GM12878 (cell line): Measurements from ENCODE around the gene CDYL. TPM values are rescaled to one million over a fixed set of nuclear protein-coding genes. Genes with fewer than 3 reads are reported as not detected.

Experiments
- ATAC-seq: fragments of 200-7000 bp; cut with Tn5 transposase; 3 replicates; pipeline ENCODE4 v1.9.1; 2020; ENCODE audit warnings: mild to moderate bottlenecking, moderate library complexity
- BruUV-seq: library from RNA; stranded (reverse); fragments of 400-500 nt; replicated peaks from 2 replicates; lab custom pipeline; 2021; lab: Mats Ljungman, UMichigan
- CTCF ChIA-PET: fragments of 300-600 bp; sonication (Branson Sonifier 250); formaldehyde crosslinking; extraction: SDS; loops from one replicate; lab custom pipeline; 2021; ENCODE audit warnings: inconsistent platforms; lab: Yijun Ruan, JAX
- POLR2A ChIA-PET: fragments of 350-600 bp; formaldehyde crosslinking; extraction: SDS; loops from one replicate; lab custom pipeline; 2021; ENCODE audit warnings: inconsistent platforms; lab: Charles Lee
- RAD21 ChIA-PET: fragments of 300-600 bp; sonication (Branson Sonifier 250); formaldehyde crosslinking; loops from one replicate; lab custom pipeline; 2023; ENCODE audit warnings: antibody characterized with exemption; ENCODE audit not compliant: unreplicated experiment; lab: Charles Lee
- SMC1A ChIA-PET: fragments of 300-600 bp; sonication (Branson Sonifier 250); formaldehyde crosslinking; loops from one replicate; lab custom pipeline; 2023; ENCODE audit not compliant: unreplicated experiment, uncharacterized antibody; lab: Charles Lee
- DNase-seq: peaks from one replicate; pipeline ENCODE4 v3.0.0-alpha.2; 2011; ENCODE audit warnings: low read depth, low spot score
- FAIRE-seq: peaks from 3 replicates; lab custom pipeline; 2011; peaks lifted over from hg19 to GRCh38; lab: Jason Lieb, UNC
- H2AFZ ChIP-seq: 2 replicates; pipeline ENCODE4 v1.6.0; 2011; ENCODE audit warnings: low read depth, low read length, control low read depth; ENCODE audit not compliant: control insufficient read depth
- H3K27ac ChIP-seq: 2 replicates; pipeline ENCODE4 v1.5.1; 2011; ENCODE audit warnings: control low read depth; ENCODE audit not compliant: control insufficient read depth, insufficient read depth
- H3K27me3 ChIP-seq, 2 experiments: replicated peaks in 1 of 2; 2 replicates each; pipeline versions ENCODE4 v1.6.0 to v1.6.1; 2011; ENCODE audit warnings: low read length in 1 of 2; ENCODE audit not compliant: control insufficient read depth in 2 of 2, insufficient read depth in 2 of 2
- H3K36me3 ChIP-seq, 2 experiments: 2 replicates each; pipeline ENCODE4 v1.5.1; 2011; ENCODE audit warnings: low read length in 1 of 2; ENCODE audit not compliant: control insufficient read depth in 2 of 2, insufficient read depth in 2 of 2
- H3K4me1 ChIP-seq: 2 replicates; pipeline ENCODE4 v1.6.1; 2011; ENCODE audit warnings: mild to moderate bottlenecking, low read length, moderate library complexity, mixed read lengths; ENCODE audit not compliant: control insufficient read depth, insufficient read depth
- H3K4me2 ChIP-seq: 2 replicates; pipeline ENCODE4 v1.6.0; 2011; ENCODE audit warnings: control low read depth; ENCODE audit not compliant: control insufficient read depth, insufficient read depth
- H3K4me3 ChIP-seq: fragments of 200-600 bp; sonication (generic); 2 replicates; pipeline ENCODE4 v1.5.1; 2016
- H3K79me2 ChIP-seq: 2 replicates; pipeline ENCODE4 v1.6.0; 2011; ENCODE audit warnings: low read length; ENCODE audit not compliant: control insufficient read depth, insufficient read depth
- H3K9ac ChIP-seq: 2 replicates; pipeline ENCODE4 v1.8.0; 2011; ENCODE audit warnings: low read length, control low read depth, mixed read lengths; ENCODE audit not compliant: control insufficient read depth, insufficient read depth
- H3K9me3 ChIP-seq: replicated peaks from 3 replicates; pipeline ENCODE4 v1.5.1; 2011; ENCODE audit warnings: mild to moderate bottlenecking, low read length; ENCODE audit not compliant: control insufficient read depth, insufficient read depth
- H4K20me1 ChIP-seq: 2 replicates; pipeline ENCODE4 v1.6.0; 2011; ENCODE audit not compliant: control insufficient read depth, insufficient read depth
- HDGF ChIP-seq: fragments of 450-650 bp; IDR thresholded peaks from 2 replicates; pipeline ENCODE4 v1.6.1; 2016; ENCODE audit warnings: antibody characterized with exemption
- IKZF2 ChIP-seq, 2 experiments: fragments of 450-650 bp; IDR thresholded peaks; 2 replicates each; pipeline ENCODE4 v1.6.1; 2017; ENCODE audit warnings: mild to moderate bottlenecking in 2 of 2, moderate library complexity in 2 of 2
- SREBF2 ChIP-seq: IDR thresholded peaks from 2 replicates; pipeline ENCODE4 v1.6.1; 2012; ENCODE audit warnings: mild to moderate bottlenecking, low read length
- WGBS: methylation state at CpG from one replicate; pipeline ENCODE4 v1.1.6; 2016; ENCODE audit warnings: low lambda C conversion rate; ENCODE audit not compliant: insufficient replicate concordance, insufficient coverage; ENCODE audit errors: missing lambda C conversion rate; 5-methylcytosine and 5-hydroxymethylcytosine counted together
- in situ Hi-C: fragments of 300-500 bp; cut with MboI; formaldehyde crosslinking; loops from 9 replicates; pipeline ENCODE4 v1.14.3; 2018; ENCODE audit warnings: mixed read lengths
- intact Hi-C: fragments of 100-400 bp; cut with micrococcal nuclease; formaldehyde crosslinking; loops from one replicate; pipeline ENCODE4 v1.14.2; 2022; ENCODE audit not compliant: unreplicated experiment
- polyA plus RNA-seq, 11 experiments: library from polyadenylated mRNA; depleted of rRNA in 4 of 11; unstranded in 6 of 11; stranded (reverse) in 5 of 11; fragments of >200 nt; fragmentation: Nextera tagmentation in 4 of 11; fragmentation: Illumina TruSeq in 1 of 11; extraction: Ambion mirVana in 4 of 11; extraction: Trizol in 1 of 11; gene quantifications; 1 replicate in 1 of 11; 2 replicates in 10 of 11; pipeline versions ENCODE4 v1.2.1 to v1.2.3, GENCODE V29; 2011 to 2016; ENCODE audit warnings: inconsistent platforms in 2 of 11, missing spikeins in 2 of 11, low read depth in 1 of 11
- total RNA-seq, 4 experiments: library from RNA; depleted of rRNA in 3 of 4; stranded (reverse); fragments of >200 nt in 3 of 4; fragmentation: Illumina TruSeq in 1 of 4; extraction: Trizol in 1 of 4; gene quantifications; 2 replicates each; pipeline versions ENCODE4 v1.2.1 to v1.2.3, GENCODE V29; 2013 to 2021
- TF ChIP-seq, protein P1 (sequence below): fragments of 450-650 bp; IDR thresholded peaks from 2 replicates; pipeline ENCODE4 v1.6.1; 2017; ENCODE audit warnings: mild to moderate bottlenecking, moderate library complexity
- TF ChIP-seq, protein P2 (sequence below): fragments of 450-650 bp; IDR thresholded peaks from 2 replicates; pipeline ENCODE4 v1.6.1; 2018; ENCODE audit warnings: mild to moderate bottlenecking, low read depth, moderate library complexity; ENCODE audit not compliant: partially characterized antibody
- TF ChIP-seq, protein P3 (sequence below): fragments of 450-650 bp; IDR thresholded peaks from 2 replicates; pipeline ENCODE4 v1.6.1; 2016; ENCODE audit warnings: mild to moderate bottlenecking, moderate library complexity, borderline replicate concordance

The CDYL gene
- total and polyA plus RNA-seq, 10 of the 15 experiments (the other 5 are each of a cell fraction or from before 2014, with no cell fraction given): 9.3 to 61.2 (median 28.5) TPM

DNA sequence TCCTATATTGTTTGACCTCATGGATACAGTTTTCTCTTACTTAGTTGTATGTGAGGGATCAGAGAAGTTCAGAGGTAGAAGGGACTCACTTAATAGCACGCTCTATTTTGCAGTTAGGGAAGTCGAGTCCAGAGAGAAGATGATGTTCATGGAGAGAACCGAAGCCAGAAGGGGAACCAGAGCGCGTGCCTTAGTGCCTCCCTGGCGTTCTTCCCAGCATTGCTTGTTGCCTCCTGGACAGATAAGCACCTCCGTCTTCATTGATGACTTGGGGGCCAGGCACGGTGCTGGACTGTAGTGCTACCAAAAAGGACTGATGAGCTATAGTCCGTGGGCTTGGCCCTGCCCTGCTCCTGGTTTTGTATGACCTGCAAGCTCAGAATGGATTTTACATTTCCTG is 117.8 kb downstream of the CDYL start:
- no peak overlapping the region for H3K9ac ChIP-seq
- H3K9me3 ChIP-seq: no peaks in the 10 kb centered on the region; the same call in 2 of the 3 replicates
- no TSS peak for BruUV-seq
- ChIA-PET RAD21 (no interaction called here), SMC1A (interaction anchor here (0.6 to 0.9 kb wide), 2 partner anchors 9 to 69 kb away, joined by 3 read pairs; no protein-coding TSS in a partner anchor)
- H3K4me2 ChIP-seq: no peak overlapping the region
- ATAC-seq: no peak
- DNase-seq: no peak
- H3K4me1 ChIP-seq: no peaks in the 10 kb centered on the region
- no peaks in the 10 kb centered on the region for H3K27me3 ChIP-seq
- TF ChIP-seq, protein P1, sequence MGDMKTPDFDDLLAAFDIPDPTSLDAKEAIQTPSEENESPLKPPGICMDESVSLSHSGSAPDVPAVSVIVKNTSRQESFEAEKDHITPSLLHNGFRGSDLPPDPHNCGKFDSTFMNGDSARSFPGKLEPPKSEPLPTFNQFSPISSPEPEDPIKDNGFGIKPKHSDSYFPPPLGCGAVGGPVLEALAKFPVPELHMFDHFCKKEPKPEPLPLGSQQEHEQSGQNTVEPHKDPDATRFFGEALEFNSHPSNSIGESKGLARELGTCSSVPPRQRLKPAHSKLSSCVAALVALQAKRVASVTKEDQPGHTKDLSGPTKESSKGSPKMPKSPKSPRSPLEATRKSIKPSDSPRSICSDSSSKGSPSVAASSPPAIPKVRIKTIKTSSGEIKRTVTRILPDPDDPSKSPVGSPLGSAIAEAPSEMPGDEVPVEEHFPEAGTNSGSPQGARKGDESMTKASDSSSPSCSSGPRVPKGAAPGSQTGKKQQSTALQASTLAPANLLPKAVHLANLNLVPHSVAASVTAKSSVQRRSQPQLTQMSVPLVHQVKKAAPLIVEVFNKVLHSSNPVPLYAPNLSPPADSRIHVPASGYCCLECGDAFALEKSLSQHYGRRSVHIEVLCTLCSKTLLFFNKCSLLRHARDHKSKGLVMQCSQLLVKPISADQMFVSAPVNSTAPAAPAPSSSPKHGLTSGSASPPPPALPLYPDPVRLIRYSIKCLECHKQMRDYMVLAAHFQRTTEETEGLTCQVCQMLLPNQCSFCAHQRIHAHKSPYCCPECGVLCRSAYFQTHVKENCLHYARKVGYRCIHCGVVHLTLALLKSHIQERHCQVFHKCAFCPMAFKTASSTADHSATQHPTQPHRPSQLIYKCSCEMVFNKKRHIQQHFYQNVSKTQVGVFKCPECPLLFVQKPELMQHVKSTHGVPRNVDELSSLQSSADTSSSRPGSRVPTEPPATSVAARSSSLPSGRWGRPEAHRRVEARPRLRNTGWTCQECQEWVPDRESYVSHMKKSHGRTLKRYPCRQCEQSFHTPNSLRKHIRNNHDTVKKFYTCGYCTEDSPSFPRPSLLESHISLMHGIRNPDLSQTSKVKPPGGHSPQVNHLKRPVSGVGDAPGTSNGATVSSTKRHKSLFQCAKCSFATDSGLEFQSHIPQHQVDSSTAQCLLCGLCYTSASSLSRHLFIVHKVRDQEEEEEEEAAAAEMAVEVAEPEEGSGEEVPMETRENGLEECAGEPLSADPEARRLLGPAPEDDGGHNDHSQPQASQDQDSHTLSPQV: no peak
- TF ChIP-seq, protein P2, sequence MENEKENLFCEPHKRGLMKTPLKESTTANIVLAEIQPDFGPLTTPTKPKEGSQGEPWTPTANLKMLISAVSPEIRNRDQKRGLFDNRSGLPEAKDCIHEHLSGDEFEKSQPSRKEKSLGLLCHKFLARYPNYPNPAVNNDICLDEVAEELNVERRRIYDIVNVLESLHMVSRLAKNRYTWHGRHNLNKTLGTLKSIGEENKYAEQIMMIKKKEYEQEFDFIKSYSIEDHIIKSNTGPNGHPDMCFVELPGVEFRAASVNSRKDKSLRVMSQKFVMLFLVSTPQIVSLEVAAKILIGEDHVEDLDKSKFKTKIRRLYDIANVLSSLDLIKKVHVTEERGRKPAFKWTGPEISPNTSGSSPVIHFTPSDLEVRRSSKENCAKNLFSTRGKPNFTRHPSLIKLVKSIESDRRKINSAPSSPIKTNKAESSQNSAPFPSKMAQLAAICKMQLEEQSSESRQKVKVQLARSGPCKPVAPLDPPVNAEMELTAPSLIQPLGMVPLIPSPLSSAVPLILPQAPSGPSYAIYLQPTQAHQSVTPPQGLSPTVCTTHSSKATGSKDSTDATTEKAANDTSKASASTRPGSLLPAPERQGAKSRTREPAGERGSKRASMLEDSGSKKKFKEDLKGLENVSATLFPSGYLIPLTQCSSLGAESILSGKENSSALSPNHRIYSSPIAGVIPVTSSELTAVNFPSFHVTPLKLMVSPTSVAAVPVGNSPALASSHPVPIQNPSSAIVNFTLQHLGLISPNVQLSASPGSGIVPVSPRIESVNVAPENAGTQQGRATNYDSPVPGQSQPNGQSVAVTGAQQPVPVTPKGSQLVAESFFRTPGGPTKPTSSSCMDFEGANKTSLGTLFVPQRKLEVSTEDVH: no peak
- TF ChIP-seq IKZF2 (IDR thresholded peaks at IDR 0.05) (no peak), SREBF2 (no peak), HDGF (no peak)
- TF ChIP-seq, protein P3, sequence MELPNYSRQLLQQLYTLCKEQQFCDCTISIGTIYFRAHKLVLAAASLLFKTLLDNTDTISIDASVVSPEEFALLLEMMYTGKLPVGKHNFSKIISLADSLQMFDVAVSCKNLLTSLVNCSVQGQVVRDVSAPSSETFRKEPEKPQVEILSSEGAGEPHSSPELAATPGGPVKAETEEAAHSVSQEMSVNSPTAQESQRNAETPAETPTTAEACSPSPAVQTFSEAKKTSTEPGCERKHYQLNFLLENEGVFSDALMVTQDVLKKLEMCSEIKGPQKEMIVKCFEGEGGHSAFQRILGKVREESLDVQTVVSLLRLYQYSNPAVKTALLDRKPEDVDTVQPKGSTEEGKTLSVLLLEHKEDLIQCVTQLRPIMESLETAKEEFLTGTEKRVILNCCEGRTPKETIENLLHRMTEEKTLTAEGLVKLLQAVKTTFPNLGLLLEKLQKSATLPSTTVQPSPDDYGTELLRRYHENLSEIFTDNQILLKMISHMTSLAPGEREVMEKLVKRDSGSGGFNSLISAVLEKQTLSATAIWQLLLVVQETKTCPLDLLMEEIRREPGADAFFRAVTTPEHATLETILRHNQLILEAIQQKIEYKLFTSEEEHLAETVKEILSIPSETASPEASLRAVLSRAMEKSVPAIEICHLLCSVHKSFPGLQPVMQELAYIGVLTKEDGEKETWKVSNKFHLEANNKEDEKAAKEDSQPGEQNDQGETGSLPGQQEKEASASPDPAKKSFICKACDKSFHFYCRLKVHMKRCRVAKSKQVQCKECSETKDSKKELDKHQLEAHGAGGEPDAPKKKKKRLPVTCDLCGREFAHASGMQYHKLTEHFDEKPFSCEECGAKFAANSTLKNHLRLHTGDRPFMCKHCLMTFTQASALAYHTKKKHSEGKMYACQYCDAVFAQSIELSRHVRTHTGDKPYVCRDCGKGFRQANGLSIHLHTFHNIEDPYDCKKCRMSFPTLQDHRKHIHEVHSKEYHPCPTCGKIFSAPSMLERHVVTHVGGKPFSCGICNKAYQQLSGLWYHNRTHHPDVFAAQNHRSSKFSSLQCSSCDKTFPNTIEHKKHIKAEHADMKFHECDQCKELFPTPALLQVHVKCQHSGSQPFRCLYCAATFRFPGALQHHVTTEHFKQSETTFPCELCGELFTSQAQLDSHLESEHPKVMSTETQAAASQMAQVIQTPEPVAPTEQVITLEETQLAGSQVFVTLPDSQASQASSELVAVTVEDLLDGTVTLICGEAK: no peak
- TF ChIP-seq, all 136 proteins: peak for 0
- POLR2A ChIA-PET: interaction anchor here (0.7 kb wide), 1 partner anchor 8 kb away, joined by 5 read pairs; no protein-coding TSS in a partner anchor
- intact Hi-C loops: no loop called here
- FAIRE-seq: no peak
- CTCF ChIA-PET: no interaction called here
- Histone ChIP-seq H2AFZ (no peak overlapping the region), H3K79me2 (peaks cover 11% of the 10 kb centered on the region), H3K4me3 (no peak overlapping the region), H3K27ac (no peak overlapping the region), H3K36me3 (peaks cover 15 to 27% of the 10 kb centered on the region in 2 experiments; a peak in 3 of 4 replicates), H4K20me1 (no peaks in the 10 kb centered on the region)
- WGBS: 88% methylated on average over 9 of the region's 9 CpGs
- in situ Hi-C loops: no loop called here
